ENCODE measurements around the gene PADI3. TPM values are rescaled to one million over a fixed set of nuclear protein-coding genes. Genes with fewer than 3 reads are reported as not detected.

PADI3 gene
- total RNA-seq, 4 donors from 2014 or later = not detected

- no peak overlapping the region for H3K27ac ChIP-seq (replicated peaks in 1 of 4)
- 98% methylated on average over 8 of the region's 8 CpGs for WGBS
- intact Hi-C loops (cut with DNase I) = no loop called here
- DNase-seq (ENCODE audit: extremely low spot score) = no peak
- peaks cover 0 to 71% (median 0%) of the 10 kb centered on the region in 4 donors for H3K27me3 ChIP-seq
- no peak overlapping the region for H3K4me3 ChIP-seq
- TF ChIP-seq CTCF (IDR thresholded peaks at IDR 0.05) (no peak), EP300 (IDR thresholded peaks at IDR 0.05) (no peak), POLR2AphosphoS5 (IDR thresholded peaks at IDR 0.05) (no peak), POLR2A (IDR thresholded peaks at IDR 0.05; ENCODE audit: low read depth) (no peak)
- no peaks in the 10 kb centered on the region for H3K36me3 ChIP-seq
- no peaks in the 10 kb centered on the region for H3K9me3 ChIP-seq
- H3K4me1 ChIP-seq = peaks cover 0 to 13% (median 6%) of the 10 kb centered on the region in 4 donors
Measured at GRCh38 chr1:17210176-17210575, 38.7 kb upstream of the PADI3 start.

GRCh38 chr1:17211377-17211776 is 37.5 kb upstream of the PADI3 start:
- 95% methylated on average over 5 of the region's 5 CpGs for WGBS
- no peak overlapping the region for H3K27ac ChIP-seq (replicated peaks in 1 of 4)
- peaks cover 0 to 13% (median 6%) of the 10 kb centered on the region in 4 donors for H3K4me1 ChIP-seq
- DNase-seq (ENCODE audit: extremely low spot score) = no peak
- no peaks in the 10 kb centered on the region for H3K9me3 ChIP-seq
- intact Hi-C loops (cut with DNase I) = no loop called here
- no peaks in the 10 kb centered on the region for H3K36me3 ChIP-seq
- no peak for TF ChIP-seq POLR2A (IDR thresholded peaks at IDR 0.05; ENCODE audit: low read depth)
- no peak for TF ChIP-seq CTCF (IDR thresholded peaks at IDR 0.05)
- no peak for TF ChIP-seq EP300 (IDR thresholded peaks at IDR 0.05)
- H3K4me3 ChIP-seq = no peak overlapping the region
- peaks cover 0 to 73% (median 0%) of the 10 kb centered on the region in 4 donors for H3K27me3 ChIP-seq

- 63% methylated on average over 5 of the region's 10 CpGs for WGBS
- intact Hi-C loops (cut with DNase I) = no loop called here
- H3K27me3 ChIP-seq = peaks cover 0 to 75% (median 0%) of the 10 kb centered on the region in 4 donors
- H3K4me1 ChIP-seq = peaks cover 0 to 13% (median 6%) of the 10 kb centered on the region in 4 donors
- H3K9me3 ChIP-seq = no peaks in the 10 kb centered on the region
- H3K27ac ChIP-seq (replicated peaks in 1 of 4) = no peak overlapping the region
- H3K4me3 ChIP-seq = no peak overlapping the region
- no peaks in the 10 kb centered on the region for H3K36me3 ChIP-seq
- TF ChIP-seq EP300 (IDR thresholded peaks at IDR 0.05) (no peak), POLR2A (IDR thresholded peaks at IDR 0.05; ENCODE audit: low read depth) (no peak), CTCF (IDR thresholded peaks at IDR 0.05) (no peak), POLR2AphosphoS5 (IDR thresholded peaks at IDR 0.05) (no peak)
- DNase-seq (ENCODE audit: extremely low spot score) = no peak
Measured at GRCh38 chr1:17212009-17212408, 36.9 kb upstream of the PADI3 start.

GRCh38 chr1:17212487-17213121 is 36.3 kb upstream of the PADI3 start:
- intact Hi-C loops (cut with DNase I) = no loop called here
- Histone ChIP-seq H3K9me3 (no peaks in the 10 kb centered on the region), H3K27ac (replicated peaks in 1 of 4) (no peak overlapping the region), H3K4me3 (no peak overlapping the region), H3K4me1 (peaks cover 0 to 13% (median 6%) of the 10 kb centered on the region in 4 donors), H3K27me3 (peaks cover 0 to 70% (median 0%) of the 10 kb centered on the region in 4 donors), H3K36me3 (no peaks in the 10 kb centered on the region)
- no peak for DNase-seq (ENCODE audit: extremely low spot score)
- TF ChIP-seq POLR2AphosphoS5 (IDR thresholded peaks at IDR 0.05) = no peak
- WGBS = 20% methylated on average over 13 of the region's 13 CpGs

GRCh38 chr1:17213148-17213781 is 35.6 kb upstream of the PADI3 start:
- no peak for TF ChIP-seq POLR2AphosphoS5 (IDR thresholded peaks at IDR 0.05)
- TF ChIP-seq POLR2A (IDR thresholded peaks at IDR 0.05; ENCODE audit: low read depth) = no peak
- no peak for TF ChIP-seq CTCF (IDR thresholded peaks at IDR 0.05)
- TF ChIP-seq EP300 (IDR thresholded peaks at IDR 0.05) = no peak
- Histone ChIP-seq H3K9me3 (no peaks in the 10 kb centered on the region), H3K27ac (replicated peaks in 1 of 4) (no peak overlapping the region), H3K27me3 (peaks cover 0 to 69% (median 0%) of the 10 kb centered on the region in 4 donors), H3K4me1 (peaks cover 0 to 13% (median 6%) of the 10 kb centered on the region in 4 donors), H3K4me3 (no peak overlapping the region), H3K36me3 (no peaks in the 10 kb centered on the region)
- DNase-seq (ENCODE audit: extremely low spot score) = no peak
- 46% methylated on average over 13 of the region's 13 CpGs for WGBS
- intact Hi-C loops (cut with DNase I) = no loop called here
